SH-SY5Y (cell line): ENCODE measurements around the gene SYCE3.

ENCODE experiments used
- GATA2 ChIP-seq: IDR thresholded peaks from 2 replicates; pipeline ENCODE4 v1.6.1; 2011; ENCODE audit warnings: mild to moderate bottlenecking, low read depth, low read length
- GATA3 ChIP-seq: IDR thresholded peaks from 2 replicates; pipeline ENCODE4 v1.6.1; 2011; ENCODE audit warnings: low read depth, mild to moderate bottlenecking, low read length, moderate library complexity

DNA sequence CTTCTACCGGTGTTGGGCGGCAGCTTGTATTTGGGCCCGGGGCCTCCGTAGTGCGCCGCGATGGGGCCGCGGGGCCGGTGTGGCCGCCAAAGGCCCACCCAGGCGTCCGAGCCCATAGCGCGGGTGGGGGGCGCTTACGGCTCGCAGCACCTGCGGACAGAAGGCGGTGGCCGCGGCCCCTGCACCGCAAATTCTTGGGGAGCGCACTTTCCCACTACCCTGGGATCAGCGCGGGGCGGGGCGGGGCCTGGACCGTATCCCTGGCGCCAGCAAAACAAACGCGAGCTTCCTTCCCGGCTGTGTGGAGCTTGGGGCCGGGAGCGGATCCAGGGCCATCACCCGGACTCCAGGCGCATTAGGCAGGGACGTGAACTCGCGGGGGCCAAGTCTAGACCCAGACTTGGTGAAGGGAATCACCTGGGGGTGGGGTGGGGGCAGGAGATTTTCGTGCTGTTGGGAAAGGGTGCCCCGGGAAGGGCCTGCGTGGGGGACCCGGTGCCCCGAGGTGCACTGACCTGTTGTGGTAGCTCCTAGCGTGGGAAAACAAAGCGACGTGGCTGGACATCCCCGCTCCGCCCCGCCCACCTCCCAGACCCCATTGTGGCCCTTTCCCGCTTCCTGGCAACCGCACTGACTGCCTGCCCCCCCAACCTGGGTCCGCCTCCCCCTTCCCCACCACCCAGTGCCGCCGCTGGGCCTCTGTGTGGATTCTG, 30.6 kb downstream of the SYCE3 start:
- TF ChIP-seq GATA3 (no peak), GATA2 (no peak)
